GM18505 (cell line): ENCODE data around the gene RPL29.

Experiments used
- ATAC-seq: cut with Tn5 transposase; IDR thresholded peaks from one replicate; pipeline ENCODE4 v1.9.1; 2021; ENCODE audit not compliant: unreplicated experiment
- POLR2A ChIP-seq: IDR thresholded peaks from 4 replicates; pipeline ENCODE4 v1.6.1; 2011; ENCODE audit warnings: borderline replicate concordance; ENCODE audit not compliant: insufficient read depth, insufficient read length; ENCODE audit errors: extremely low read depth

The RPL29 gene

DNA sequence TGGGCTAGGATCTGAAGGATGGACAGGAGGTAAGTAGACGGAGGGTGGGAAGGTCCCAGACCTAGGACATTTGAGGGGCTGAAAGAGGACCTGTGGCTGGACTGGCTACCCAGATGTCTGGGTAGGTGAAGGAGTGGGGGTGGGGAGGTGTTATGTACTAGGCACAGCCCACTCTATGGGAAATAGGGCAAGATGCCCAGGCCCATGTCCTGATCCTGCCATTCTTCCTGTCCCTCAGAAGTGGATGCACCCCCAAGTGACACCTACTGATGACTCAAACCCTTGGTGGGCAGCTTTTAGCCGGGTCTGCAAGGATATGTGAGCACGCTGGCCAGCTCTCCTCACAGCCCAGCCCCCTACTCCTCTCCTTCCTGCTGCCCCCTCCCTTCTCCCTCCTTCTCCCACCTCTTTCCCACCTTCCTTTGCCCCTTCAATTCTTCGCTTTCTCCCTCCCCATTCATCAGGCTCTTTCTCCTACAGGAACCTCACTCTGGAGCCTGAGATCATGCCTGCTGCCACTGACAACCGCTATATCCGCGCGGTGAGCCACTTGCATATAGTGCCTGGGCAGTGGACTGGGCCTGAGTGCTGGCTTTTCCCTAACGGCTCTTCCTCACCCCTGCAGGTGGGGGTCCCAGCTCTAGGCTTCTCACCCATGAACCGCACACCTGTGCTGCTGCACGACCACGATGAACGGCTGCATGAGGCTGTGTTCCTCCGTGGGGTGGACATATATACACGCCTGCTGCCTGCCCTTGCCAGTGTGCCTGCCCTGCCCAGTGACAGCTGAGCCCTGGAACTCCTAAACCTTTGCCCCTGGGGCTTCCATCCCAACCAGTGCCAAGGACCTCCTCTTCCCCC, 7.2 kb downstream of the RPL29 start:
- no peak for TF ChIP-seq POLR2A
- ATAC-seq, result no peak

DNA sequence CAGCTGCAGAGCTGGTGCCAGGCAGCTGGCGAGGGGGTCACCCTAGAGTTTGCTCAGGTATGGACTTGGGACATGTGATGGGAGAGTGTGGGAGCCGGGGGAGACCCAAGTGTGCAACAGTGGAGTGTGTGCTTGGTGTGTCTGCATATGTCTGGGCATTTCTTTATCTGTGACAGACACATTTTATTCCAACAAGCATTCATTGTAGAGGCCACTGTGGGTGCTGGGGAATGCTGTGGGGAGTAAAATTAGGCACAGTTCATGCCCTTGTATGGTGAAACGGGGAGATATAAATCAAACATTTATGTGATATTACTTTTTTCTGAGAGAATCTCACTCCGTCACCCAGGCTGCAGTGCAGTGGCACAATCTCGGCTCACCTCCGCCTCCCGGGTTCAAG, 8.1 kb downstream of the RPL29 start:
- ATAC-seq, result no peak
- no peak for TF ChIP-seq POLR2A

DNA sequence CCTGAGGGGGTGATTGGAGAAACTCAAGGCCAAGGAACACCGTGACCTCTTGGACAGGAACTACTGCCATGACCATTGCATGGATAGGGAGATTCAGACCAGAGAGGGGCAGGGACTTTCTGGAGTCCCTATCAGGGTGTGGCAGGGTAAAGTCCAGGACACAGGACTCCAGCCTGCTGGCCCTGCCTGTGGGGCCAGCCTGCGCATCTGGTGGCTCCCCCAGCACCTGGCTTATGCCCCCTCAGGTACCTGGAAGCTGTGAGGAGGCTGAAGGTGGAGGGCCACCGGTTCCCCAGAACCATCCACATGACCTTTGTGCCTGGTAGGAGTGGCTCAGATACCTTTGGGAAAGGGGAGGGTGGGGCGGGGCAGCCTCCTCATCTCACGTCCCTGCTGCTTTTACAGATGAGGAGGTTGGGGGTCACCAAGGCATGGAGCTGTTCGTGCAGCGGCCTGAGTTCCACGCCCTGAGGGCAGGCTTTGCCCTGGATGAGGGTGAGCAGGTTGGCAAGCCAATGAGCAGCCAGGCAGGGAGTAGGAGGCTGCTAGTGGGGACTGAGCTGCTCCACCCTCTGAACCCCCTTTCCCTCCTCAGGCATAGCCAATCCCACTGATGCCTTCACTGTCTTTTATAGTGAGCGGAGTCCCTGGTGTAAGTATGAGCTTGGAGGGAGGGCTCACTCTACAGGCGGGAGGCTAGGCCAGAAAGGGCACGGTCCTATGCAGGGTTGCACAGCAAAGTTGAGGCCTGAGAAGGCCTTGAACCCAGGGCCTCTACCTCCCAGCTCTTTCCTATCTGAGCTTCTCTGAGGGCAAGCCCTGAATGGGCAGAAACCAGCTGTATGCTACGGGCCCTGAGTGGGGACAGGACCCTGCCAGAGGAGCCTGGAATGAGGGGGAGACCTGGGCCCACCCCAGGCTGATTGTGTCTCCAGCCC, 9.4 kb downstream of the RPL29 start:
- TF ChIP-seq POLR2A, result no peak
- ATAC-seq, result no peak

DNA sequence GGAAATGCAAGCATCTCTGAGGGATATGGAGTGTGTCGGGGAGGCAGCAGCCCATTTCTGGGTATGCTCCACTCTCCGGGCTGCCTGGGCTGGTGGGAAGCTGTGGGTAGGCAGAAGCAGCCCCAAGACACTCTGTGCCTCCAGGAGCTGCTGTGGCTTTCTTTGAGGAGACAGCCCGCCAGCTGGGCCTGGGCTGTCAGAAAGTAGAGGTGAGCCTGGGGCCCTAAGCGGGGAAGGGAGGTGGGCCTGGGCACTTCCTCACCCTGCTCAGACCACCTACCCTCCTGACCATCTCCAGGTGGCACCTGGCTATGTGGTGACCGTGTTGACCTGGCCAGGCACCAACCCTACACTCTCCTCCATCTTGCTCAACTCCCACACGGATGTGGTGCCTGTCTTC, 10.6 kb downstream of the RPL29 start:
- no peak for TF ChIP-seq POLR2A
- no peak for ATAC-seq

DNA sequence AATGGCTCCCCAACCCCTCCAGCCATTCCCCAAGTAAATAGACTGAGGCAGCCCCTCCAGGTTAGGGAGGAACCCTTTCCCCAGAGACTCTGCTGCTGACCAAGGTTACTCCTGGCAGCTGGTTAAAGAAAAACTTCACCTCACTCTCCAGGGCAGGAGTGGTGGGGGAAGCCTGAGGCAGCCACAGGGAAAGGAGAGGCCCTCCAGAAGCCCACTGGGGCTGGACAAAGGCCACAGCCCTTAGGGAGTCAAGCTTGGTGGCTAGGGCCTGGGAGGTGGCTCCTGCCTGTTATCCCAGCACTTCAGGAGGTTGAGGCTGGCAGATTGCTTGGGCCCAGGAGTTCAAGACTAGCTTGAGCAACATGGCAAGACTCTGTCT, 11.4 kb downstream of the RPL29 start:
- no peak for ATAC-seq
- TF ChIP-seq POLR2A, result no peak

DNA sequence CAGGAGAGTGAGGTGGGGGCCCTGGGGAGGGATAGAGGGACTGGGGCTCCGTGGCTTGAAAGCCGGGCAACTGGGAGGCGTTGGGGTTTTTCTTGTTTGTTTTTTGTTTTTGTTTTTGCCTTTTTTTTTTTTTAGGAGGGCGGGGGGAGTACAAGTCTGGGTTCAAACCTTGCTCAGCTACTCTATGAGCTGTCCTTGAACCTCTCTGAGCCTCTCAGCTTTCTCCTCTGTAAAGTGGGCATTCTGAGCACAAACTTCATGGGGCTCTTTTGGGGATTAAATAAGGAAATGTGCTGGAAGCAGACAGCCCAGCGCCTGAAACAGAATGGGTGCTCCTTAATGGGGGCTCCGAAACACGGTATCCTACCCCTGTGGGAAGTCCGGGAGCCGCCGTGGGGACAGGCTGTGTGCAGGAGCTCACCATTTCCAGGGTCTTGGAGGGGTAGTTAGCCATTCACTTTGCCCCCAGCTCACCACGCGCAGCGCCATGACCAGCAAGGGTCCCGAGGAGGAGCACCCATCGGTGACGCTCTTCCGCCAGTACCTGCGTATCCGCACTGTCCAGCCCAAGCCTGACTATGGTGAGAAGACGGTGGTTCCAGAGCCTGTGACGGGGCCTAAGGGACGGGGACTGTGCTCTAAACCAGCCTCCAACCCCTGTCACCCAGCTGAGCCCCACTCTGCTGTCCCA, 12.0 kb downstream of the RPL29 start:
- no peak for ATAC-seq
- TF ChIP-seq POLR2A, result no peak

DNA sequence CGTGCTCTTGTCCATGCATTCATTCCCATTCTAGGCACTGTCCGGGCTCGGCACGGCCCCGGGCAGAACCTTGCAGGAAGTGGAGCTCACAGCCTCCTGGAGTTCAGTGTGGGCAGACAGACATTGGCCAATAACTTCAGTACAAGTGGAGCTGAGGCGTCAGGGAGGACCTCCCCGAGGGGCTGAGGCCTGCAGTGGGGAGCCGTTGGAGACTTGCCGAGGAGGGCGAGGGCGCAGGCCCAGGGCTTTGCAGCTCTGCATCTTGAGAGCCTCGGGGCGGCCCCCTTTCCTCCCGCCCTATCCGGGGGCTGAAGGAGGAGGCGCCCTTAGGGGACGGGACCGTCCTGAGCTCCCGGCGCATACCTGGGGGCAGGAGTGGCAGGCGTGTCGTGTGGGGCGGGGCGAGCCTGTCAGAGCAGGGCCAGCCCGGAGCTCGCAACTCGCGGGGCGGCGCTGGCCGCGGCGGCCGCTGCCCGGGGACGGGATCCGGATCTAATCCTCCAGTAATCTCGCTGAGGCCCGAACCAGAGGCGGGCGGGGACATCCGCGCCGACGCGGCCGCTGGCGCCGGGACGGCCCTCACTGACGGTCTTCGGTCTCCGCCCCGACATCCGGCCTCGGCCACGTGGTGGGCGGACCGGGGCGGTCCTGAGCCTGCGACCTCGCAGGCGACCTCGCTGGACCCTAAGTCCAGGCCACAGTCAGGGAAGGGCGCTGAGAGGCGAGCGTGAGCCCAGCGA, 12.7 kb downstream of the RPL29 start, which contains the start of gene ACY1:
Gene ACY1 (plus strand): TSS at position 698 of the 740 bp plus-strand sequence. CDS start 530 bp downstream, outside the sequence.
- peak; percentile 59 for ATAC-seq
- peak; percentile 74 for TF ChIP-seq POLR2A

DNA sequence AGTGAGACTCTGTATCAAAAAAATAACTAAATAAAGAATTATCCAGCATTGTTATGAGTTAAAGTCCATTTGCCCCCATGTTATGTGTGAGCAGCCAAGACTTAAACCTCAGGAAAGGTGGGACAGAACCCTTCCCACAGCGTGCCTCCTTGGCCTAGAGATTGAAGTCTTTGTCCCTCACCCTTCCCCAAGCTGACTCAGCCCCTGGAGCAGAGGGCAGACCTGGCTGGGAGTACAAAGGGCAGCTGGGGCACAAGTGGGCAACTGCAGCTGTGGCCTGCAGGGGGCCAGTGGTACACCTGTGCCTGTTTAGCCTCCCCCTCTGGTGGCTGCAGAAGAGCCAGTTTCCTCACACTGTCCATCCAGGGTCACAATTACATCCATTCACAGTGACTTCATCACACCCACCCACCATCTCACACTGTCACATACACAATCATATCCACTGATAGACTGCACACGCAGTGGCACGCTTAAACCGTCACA, 13.3 kb downstream of the RPL29 start:
- TF ChIP-seq POLR2A, result no peak
- ATAC-seq, result peak; percentile 39

DNA sequence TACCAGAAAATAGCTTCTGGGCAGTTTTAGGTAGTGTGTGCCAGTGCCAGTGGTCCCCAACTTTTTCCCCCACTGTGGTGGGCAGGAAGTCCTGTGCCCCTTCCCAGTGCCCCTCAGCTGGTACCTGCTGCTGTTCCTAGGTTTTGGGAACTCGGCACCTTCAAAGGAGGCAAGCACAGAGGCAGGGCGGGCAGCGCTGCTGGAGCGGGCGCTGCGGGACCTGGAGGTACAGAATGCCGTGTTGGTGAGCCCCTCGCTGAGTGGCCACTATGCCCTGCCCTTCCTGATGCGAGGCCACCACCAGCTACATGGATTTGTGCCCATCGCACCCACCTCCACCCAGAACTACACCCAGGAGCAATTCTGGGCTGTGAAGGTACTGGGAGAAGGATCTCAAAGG, 15.4 kb downstream of the RPL29 start:
- no peak for TF ChIP-seq POLR2A
- ATAC-seq, result no peak

DNA sequence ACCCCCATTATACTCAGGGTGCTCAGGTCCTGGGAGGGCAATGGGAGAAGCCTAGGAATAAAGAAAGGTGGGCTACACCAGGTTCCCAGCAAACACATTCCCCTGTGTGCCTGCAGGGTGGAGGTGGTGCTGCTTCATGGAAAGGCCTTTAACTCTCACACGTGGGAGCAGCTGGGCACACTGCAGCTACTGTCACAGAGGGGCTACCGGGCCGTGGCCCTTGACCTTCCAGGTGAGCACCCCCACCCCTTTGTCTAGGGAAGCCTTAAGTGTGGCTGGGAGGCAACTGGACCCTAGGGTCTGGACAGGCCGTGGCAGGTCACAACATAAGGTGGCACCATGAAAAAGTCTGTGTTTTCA, 17.6 kb downstream of the RPL29 start:
- no peak for TF ChIP-seq POLR2A
- no peak for ATAC-seq

DNA sequence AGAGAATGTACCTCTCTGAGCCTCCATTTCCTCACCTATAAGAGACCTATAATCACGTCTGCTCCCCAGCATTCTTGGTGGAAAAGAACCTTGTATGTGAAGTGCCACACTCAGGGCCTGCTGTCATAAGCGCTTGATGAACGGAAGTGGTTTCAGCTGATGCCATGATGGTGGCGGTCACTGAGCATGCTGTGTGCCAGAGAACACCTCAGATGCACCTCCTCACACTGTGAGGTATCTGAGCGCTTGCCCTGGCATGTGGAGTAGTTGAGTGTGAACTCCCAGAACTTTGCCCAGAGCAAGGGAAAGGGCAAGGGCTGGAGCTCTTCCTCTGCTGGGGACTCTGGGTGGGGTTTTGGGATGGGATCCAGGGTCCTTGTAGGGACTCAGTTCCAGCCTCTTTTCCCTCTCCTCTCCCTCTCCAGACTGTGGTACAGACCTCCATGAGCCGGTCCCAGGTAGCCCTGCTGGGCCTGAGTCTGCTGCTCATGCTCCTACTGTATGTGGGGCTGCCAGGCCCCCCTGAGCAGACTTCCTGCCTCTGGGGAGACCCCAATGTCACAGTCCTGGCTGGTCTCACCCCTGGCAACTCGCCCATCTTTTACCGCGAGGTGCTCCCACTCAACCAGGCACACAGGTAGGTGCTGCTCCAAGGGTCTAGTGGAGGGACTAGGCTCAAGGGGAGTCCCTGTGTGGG, 18.1 kb downstream of the RPL29 start:
- no peak for TF ChIP-seq POLR2A
- no peak for ATAC-seq
